NB4 (cell line): Measurements from ENCODE around the gene ZKSCAN5.

ENCODE experiments used
- CTCF ChIP-seq: IDR thresholded peaks from one replicate; pipeline ENCODE4 v1.5.1; 2012; ENCODE audit warnings: low read depth, low read length
- POLR2A ChIP-seq: IDR thresholded peaks from 2 replicates; pipeline ENCODE4 v1.6.1; 2011; ENCODE audit warnings: mild to moderate bottlenecking; ENCODE audit not compliant: insufficient read length; ENCODE audit errors: extremely low read depth
- TF ChIP-seq, protein P1 (sequence below): IDR thresholded peaks from 2 replicates; pipeline ENCODE4 v1.6.1; 2011; ENCODE audit warnings: low read depth, low read length

GRCh38 chr7:99554939-99555338 lies 50.5 kb downstream of the ZKSCAN5 start:
- TF ChIP-seq CTCF (no peak), POLR2A (no peak)
- TF ChIP-seq, protein P1, sequence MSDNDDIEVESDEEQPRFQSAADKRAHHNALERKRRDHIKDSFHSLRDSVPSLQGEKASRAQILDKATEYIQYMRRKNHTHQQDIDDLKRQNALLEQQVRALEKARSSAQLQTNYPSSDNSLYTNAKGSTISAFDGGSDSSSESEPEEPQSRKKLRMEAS, result no peak
